GM23248 (cell line): ENCODE results near the gene JMJD1C. TPM values are rescaled to one million over a fixed set of nuclear protein-coding genes. Genes with fewer than 3 reads are reported as not detected.
A peak's percentile ranks its signal among the peaks of the same experiment; 100 is the strongest.

Source experiments
- DNase-seq: peaks from one replicate; pipeline ENCODE4 v3.0.0-alpha.2; 2015
- H2AFZ ChIP-seq: fragments of 200-600 bp; sonication (generic); 2 replicates; pipeline ENCODE4 v1.6.1; 2016; ENCODE audit warnings: antibody characterized with exemption
- H3F3A ChIP-seq: fragments of 200-600 bp; sonication (generic); 2 replicates; pipeline ENCODE4 v1.6.1; 2016; ENCODE audit warnings: mild to moderate bottlenecking, antibody characterized with exemption, mixed run types; ENCODE audit not compliant: insufficient read depth
- H3K27ac ChIP-seq: fragments of 200-600 bp; sonication (generic); 2 replicates; pipeline ENCODE4 v1.5.1; 2016; ENCODE audit warnings: mild to moderate bottlenecking
- H3K27me3 ChIP-seq: fragments of 200-600 bp; sonication (generic); replicated peaks from 2 replicates; pipeline ENCODE4 v1.6.1; 2016; ENCODE audit warnings: mild to moderate bottlenecking; ENCODE audit not compliant: insufficient read depth
- H3K36me3 ChIP-seq: fragments of 200-600 bp; sonication (generic); 2 replicates; pipeline ENCODE4 v1.6.1; 2016; ENCODE audit warnings: low read depth, mild to moderate bottlenecking
- H3K4me1 ChIP-seq: fragments of 200-600 bp; sonication (generic); 2 replicates; pipeline ENCODE4 v1.6.1; 2016; ENCODE audit warnings: mild to moderate bottlenecking; ENCODE audit not compliant: insufficient read depth
- H3K4me2 ChIP-seq: fragments of 200-600 bp; sonication (generic); one replicate; pipeline ENCODE4 v1.6.1; 2016; ENCODE audit warnings: mild to moderate bottlenecking; ENCODE audit not compliant: unreplicated experiment
- H3K4me3 ChIP-seq: fragments of 200-600 bp; sonication (generic); 2 replicates; pipeline ENCODE4 v1.5.1; 2016; ENCODE audit warnings: mild to moderate bottlenecking
- H3K79me2 ChIP-seq: fragments of 200-600 bp; sonication (generic); 2 replicates; pipeline ENCODE4 v1.6.1; 2016; ENCODE audit warnings: mild to moderate bottlenecking; ENCODE audit not compliant: insufficient read depth
- H3K9ac ChIP-seq: fragments of 200-600 bp; sonication (generic); 2 replicates; pipeline ENCODE4 v1.6.1; 2016; ENCODE audit warnings: mild to moderate bottlenecking
- H3K9me2 ChIP-seq: fragments of 200-600 bp; sonication (generic); 2 replicates; pipeline ENCODE4 v1.6.1; 2016; ENCODE audit warnings: mixed run types, mild to moderate bottlenecking, moderate library complexity; ENCODE audit not compliant: insufficient read depth
- H3K9me3 ChIP-seq: fragments of 200-600 bp; sonication (generic); one replicate; pipeline ENCODE4 v1.6.1; 2017; ENCODE audit warnings: low read depth
- H4K20me1 ChIP-seq: fragments of 200-600 bp; sonication (generic); 2 replicates; pipeline ENCODE4 v1.6.0; 2016; ENCODE audit not compliant: insufficient read depth
- EZH2 ChIP-seq: fragments of 200-600 bp; sonication (generic); IDR thresholded peaks from 2 replicates; pipeline ENCODE4 v1.6.1; 2018; ENCODE audit warnings: antibody characterized with exemption, mild to moderate bottlenecking; ENCODE audit not compliant: insufficient read depth, poor library complexity, severe bottlenecking
- EZH2phosphoT487 ChIP-seq: fragments of 200-600 bp; sonication (generic); IDR thresholded peaks from 2 replicates; pipeline ENCODE4 v1.6.1; 2018; ENCODE audit warnings: antibody characterized with exemption, moderate library complexity, mild to moderate bottlenecking, low read depth; ENCODE audit not compliant: insufficient read depth
- WGBS, 2 experiments: methylation state at CpG; one replicate each; pipeline ENCODE4 v1.1.6; 2015 to 2017; ENCODE audit warnings: low lambda C conversion rate in 2 of 2, low coverage in 1 of 2; ENCODE audit errors: missing lambda C conversion rate in 2 of 2; 5-methylcytosine and 5-hydroxymethylcytosine counted together
- in situ Hi-C: fragments of 300-500 bp; cut with MboI; formaldehyde crosslinking; loops from 2 replicates; pipeline ENCODE4 v1.15.0; 2020
- polyA plus RNA-seq: library from polyadenylated mRNA; unstranded; fragments of >200 nt; fragmentation: Nextera tagmentation; extraction: Ambion mirVana; gene quantifications from 2 replicates; pipeline ENCODE4 v1.2.1, GENCODE V29; 2016
- total RNA-seq: library from RNA; depleted of rRNA; stranded (reverse); fragments of >200 nt; shearing (Covaris generic); gene quantifications from 2 replicates; pipeline ENCODE4 v1.2.3, GENCODE V29; 2014

The JMJD1C gene
- total and polyA plus RNA-seq, 2 experiments from 2014 or later: 34.6 to 74.3 TPM

DNA sequence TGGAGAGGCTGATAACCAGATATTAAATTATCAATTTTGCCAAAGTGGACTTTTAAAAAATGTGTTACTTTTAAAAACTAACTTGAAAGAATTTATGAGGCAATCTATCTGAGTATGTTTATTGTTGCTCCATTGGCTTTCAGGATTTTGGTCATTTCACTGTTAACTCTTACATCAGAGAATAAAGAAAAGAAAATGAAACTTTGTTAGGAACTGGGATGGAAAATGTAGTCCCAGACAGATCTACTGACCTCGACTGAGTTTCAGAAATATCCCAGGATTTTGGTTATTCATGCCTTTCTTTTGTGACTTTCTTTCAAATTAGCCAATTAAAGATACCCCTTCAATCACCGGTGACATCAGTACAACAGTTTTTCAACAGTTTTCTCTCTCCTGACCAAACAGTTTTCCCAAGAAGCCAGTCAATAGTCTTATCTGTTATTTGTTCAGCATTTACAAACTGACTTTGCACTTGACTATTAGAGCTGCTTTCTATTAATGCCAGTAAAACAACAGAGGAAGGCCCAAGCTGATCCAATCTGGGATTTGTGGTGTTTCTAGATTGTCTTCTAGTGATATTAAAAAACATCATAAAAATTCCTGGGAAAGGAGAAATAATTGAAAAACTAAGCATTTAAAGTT is 296.8 kb downstream of the JMJD1C start:
- Histone ChIP-seq H3K36me3 (peaks cover 49% of the 10 kb centered on the region), H3K27me3 (no peaks in the 10 kb centered on the region), H3F3A (peaks cover 35% of the 10 kb centered on the region; the same call in 1 of the 2 replicates), H3K9ac (no peak overlapping the region), H3K27ac (no peak overlapping the region), H4K20me1 (no peaks in the 10 kb centered on the region), H3K9me2 (no peaks in the 10 kb centered on the region), H2AFZ (no peak overlapping the region), H3K4me2 (no peak overlapping the region), H3K79me2 (no peaks in the 10 kb centered on the region), H3K9me3 (no peaks in the 10 kb centered on the region), H3K4me3 (no peak overlapping the region), H3K4me1 (peaks cover 8% of the 10 kb centered on the region; the same call in 1 of the 2 replicates)
- no peak for DNase-seq
- in situ Hi-C loops: no loop called here
- 74 to 84% methylated on average over 2 of the region's 2 CpGs for WGBS, 2 experiments
- TF ChIP-seq EZH2 (no peak), EZH2phosphoT487 (no peak)

DNA sequence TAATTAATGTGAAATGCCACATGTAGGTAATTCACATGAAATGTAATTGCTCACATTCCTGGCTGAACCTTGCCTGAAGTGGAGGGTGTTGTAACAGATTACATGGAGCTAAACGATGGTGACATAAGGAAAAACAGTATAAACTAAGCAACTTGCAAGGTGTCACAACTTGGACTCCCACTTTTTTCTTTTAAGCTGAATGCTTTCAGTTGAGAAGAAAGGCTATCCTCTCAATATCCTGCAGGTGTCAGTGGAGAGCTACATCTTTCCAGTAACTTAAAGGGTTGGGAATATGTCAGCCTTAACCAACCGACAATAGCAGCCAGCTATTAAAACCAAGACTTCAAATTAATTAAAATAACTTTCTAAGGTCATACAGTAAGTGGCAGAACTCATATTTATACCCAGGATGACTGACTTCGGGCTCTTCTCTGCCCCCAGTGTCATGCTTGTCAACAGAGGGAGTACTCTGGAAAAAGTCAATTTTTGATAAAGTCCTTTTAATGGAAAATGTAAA is 299.0 kb downstream of the JMJD1C start:
- WGBS, 2 experiments: 3 to 4% methylated on average over 3 of the region's 3 CpGs
- in situ Hi-C loops: no loop called here
- H4K20me1 ChIP-seq: no peaks in the 10 kb centered on the region
- H3K36me3 ChIP-seq: peaks cover 34% of the 10 kb centered on the region
- H3K9me2 ChIP-seq: no peaks in the 10 kb centered on the region
- H3K4me2 ChIP-seq: no peak overlapping the region
- H3K9ac ChIP-seq: no peak overlapping the region
- no peak overlapping the region for H3K4me3 ChIP-seq
- H3F3A ChIP-seq: peaks cover 46% of the 10 kb centered on the region; the same call in 1 of the 2 replicates
- peaks cover 8% of the 10 kb centered on the region; the same call in 1 of the 2 replicates for H3K4me1 ChIP-seq
- H3K79me2 ChIP-seq: no peaks in the 10 kb centered on the region
- H2AFZ ChIP-seq: no peak overlapping the region
- H3K9me3 ChIP-seq: no peaks in the 10 kb centered on the region
- no peak overlapping the region for H3K27ac ChIP-seq
- DNase-seq: peak; percentile 82
- TF ChIP-seq EZH2 (no peak), EZH2phosphoT487 (no peak)
- H3K27me3 ChIP-seq: no peaks in the 10 kb centered on the region

DNA sequence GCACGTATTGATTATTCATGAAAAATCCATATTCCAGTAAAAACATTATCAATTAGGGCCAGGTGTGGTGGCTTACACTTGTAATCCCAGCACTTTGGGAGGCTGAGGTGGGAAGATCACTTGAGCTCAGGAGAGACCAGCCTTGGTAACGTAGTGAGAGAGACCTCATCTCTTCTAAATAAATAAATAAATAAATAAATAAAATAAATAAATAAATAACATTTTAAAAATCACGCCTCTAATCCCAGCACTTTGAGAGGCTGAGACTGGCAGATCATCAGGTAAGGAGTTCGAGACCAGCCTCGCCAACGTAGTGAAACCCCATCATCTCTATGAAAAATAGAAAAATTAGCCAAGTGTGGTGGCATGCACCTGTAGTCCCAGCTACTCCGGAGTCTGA is 300.5 kb downstream of the JMJD1C start:
- WGBS, 2 experiments: 86 to 88% methylated on average over 7 of the region's 7 CpGs
- Histone ChIP-seq H2AFZ (no peak overlapping the region), H3F3A (peaks cover 51% of the 10 kb centered on the region), H4K20me1 (no peaks in the 10 kb centered on the region), H3K9me2 (no peaks in the 10 kb centered on the region), H3K4me3 (no peak overlapping the region), H3K27me3 (no peaks in the 10 kb centered on the region), H3K9me3 (no peaks in the 10 kb centered on the region), H3K4me2 (no peak overlapping the region), H3K79me2 (no peaks in the 10 kb centered on the region), H3K4me1 (peaks cover 2% of the 10 kb centered on the region; the same call in 1 of the 2 replicates), H3K27ac (no peak overlapping the region), H3K9ac (no peak overlapping the region), H3K36me3 (peaks cover 27% of the 10 kb centered on the region)
- no peak for DNase-seq
- in situ Hi-C loops: no loop called here
- TF ChIP-seq EZH2 (no peak), EZH2phosphoT487 (no peak)

GRCh38 chr10:63164166-63164623 is 301.6 kb downstream of the JMJD1C start:
- in situ Hi-C loops: no loop called here
- Histone ChIP-seq H3K79me2 (no peaks in the 10 kb centered on the region), H3K27me3 (no peaks in the 10 kb centered on the region), H3K4me2 (no peak overlapping the region), H3K9me3 (no peaks in the 10 kb centered on the region), H3K4me3 (no peak overlapping the region), H3K36me3 (peaks cover 17% of the 10 kb centered on the region), H3K27ac (no peak overlapping the region), H4K20me1 (no peaks in the 10 kb centered on the region), H2AFZ (no peak overlapping the region), H3K9ac (no peak overlapping the region), H3K4me1 (no peaks in the 10 kb centered on the region), H3K9me2 (no peaks in the 10 kb centered on the region), H3F3A (peaks cover 53% of the 10 kb centered on the region)
- TF ChIP-seq EZH2 (no peak), EZH2phosphoT487 (no peak)
- DNase-seq: peak; percentile 49
- 87 to 94% methylated on average over 2 of the region's 2 CpGs for WGBS, 2 experiments
